SIG-M5 treated with dmso at 0.1 percent for 504 hours (cell line): ENCODE data around the gene SYNCRIP.

Experiments
- DNase-seq: peaks from one replicate; lab custom pipeline; 2025; ENCODE audit not compliant: unreplicated experiment; lab: John Stamatoyannopoulos, UW

SYNCRIP gene

DNA sequence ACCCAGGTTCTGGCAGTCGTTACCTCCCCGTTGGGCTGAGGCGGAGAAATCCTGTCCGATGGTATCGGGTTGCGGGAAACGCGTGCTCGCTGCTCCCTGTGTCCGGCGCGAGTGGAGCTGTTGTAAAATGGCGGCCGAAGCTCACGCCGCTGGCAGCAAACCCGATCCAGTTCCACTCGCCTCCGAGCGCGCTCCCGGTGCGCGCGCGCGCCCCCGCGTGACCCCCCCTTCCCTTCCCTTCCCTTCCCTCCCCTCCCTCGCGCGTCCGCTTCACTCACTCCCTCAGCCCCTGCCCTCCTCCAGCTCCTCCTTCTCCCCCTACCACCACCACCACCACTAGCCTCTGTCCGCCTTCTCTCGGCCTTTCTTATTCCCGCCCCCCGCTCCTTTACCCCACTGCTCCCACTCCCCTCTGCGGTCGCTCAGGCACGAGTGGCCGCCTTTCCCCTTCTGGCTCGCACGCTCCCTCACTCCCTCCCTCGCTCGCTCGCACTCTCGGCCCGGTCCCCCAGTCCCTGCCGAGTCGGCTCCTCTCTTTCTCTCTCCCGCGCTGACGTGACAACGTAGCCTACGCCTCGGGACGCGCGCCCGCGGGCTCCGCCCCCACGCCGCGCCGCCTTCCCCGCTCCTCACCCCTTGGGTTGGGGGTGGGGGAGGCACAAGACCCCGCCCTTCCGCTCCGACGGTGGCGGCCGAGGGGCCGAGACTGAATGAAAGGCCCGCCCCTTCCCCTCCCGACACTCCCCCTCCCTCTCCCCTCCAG lies at the start of gene SYNCRIP:
SYNCRIP (minus strand) TSS at position 113 of the 763 bp plus-strand sequence. CDS start 1,447 bp downstream, outside the sequence.
- DNase-seq, result peak; percentile 92

DNA sequence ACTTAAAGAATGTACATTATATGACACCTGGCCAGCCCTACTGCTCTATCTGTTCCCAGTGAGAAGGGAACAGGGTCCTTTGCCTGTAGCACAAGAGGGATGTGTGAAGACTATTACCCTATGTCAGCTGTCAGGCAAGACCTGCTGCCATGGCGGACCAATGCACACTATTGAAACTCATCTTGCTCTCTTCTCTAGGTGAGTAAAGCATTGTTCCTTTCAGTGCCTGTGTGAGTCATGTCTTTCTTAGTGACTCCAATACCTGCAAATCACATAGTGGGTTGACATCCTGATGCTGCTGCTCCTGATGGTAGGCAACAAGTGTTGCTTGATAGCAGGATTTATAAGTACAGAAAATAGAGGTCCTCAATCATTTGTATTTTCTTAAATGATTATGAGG lies 48.8 kb upstream of the SYNCRIP start:
- no peak for DNase-seq

DNA sequence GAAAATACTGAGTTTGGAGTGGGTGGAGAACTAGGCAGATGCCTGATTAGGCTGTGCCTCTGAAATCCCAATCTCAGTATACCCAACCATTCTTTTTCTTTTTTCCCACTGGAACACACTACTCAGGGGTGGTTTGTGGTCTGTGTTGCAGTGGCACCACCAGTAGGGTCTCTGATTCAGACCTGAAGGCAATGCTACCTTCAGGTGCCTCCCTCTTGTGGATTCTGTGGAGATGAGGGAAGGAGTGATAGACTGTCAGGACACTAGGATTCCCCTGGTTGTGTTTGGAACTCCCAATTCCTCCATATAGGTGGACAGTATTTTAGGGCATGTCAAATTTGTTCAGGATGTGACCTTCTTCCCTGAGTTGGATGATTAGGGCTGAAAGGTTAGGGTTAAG lies 47.4 kb upstream of the SYNCRIP start:
- no peak for DNase-seq

DNA sequence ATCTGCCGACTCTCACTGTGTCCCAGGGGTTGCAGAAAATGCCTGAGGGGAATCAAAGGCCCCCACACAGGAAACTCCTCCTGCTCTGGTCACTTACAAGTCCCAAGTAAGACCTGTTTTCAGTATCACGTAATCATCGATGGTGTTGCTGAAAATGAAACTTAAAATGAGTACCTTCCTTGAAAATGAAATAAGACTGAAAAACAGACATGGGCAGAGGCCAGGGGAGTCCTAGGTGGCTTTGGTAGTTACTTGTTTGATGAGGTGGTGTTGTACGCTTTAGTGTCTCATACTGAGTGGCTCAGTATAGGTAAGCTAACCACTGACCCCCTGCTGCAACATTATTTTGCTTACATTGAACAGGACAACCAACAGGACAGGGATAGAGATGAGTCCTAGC lies 43.0 kb upstream of the SYNCRIP start:
- DNase-seq, result no peak

DNA sequence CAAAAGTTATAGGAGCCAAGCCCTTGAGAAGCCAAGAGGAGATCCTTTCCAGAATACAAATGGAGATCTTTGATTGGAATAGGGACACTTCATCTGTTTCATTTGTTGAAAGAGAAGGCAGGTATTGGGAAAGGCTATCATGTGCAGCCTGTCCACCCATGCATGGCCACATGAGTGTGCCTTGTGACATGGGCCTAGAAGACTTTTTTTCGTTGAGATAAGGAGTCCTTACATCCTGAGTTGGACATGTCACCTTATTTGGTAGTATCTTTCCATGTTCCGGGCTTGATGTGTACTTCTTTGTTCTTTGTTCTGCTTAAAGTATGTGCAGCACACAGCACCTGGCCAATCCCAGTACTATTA lies 42.1 kb upstream of the SYNCRIP start:
- DNase-seq, result no peak

DNA sequence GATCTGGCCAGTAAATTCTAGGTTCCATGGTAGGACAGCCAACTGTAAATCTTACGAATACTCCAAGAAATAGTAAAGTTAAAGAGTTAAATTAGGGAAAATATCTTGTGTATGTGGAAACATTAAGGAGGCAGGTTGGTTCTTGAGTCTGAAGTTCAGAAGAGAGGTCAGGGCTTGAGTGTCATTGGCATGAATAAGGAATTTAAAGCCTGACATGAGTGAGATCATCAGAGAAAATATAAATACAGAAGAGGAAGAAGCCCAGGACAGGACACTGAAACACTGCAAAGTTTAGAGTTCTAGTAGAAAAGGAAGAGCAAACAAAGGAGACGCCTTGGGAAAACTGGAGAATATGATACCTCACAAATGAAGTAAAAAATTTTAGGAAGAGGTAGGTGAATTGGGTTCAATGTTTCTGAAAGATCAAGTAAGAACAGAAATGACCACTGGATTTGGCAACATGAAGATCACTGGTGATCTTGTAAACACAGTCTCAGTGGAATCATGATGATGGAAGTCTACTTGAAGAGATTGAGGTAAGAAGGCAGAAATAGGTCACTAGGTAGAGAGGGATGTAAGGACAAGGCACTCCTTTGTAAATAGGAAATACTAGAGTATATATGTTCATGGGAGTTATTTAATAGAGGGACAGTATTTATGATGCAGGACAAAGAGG lies 41.6 kb upstream of the SYNCRIP start:
- peak; percentile 6 for DNase-seq

DNA sequence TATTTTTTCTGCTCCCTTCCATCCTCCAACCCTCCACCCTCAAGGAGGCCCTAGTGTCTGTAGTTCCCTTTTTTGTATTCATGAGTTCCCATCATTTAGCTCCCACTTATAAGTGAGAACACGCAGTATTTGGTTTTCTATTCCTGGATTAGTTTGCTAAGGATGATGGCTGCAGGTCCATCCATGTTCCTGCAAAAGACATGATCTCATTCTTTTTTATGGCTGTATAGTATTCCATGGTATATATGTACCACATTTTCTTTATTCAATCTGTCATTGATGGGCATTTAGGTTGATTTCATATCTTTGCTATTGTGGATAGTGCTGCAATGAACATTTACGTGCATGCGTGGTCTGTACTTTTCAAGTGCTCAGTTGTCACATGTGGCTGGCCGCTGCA lies 39.2 kb upstream of the SYNCRIP start:
- peak; percentile 29 for DNase-seq

DNA sequence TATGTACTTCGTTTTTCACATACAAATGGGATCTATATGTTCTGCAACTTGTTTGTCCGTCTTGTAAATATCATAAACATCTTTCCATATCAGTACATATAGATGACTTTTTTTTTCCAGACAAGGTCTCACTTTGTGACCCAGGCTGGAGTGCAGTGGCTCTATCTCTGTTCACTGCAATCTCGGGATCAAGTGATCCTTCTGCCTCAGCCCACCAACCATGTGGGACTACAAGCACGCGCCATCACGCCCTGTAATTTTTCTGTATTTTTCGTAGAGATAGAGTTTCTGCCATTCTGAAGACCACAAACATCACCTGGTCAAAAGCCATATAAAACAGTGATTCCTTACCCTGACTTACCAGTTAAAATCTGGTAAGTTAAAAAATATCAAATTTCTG lies 37.7 kb upstream of the SYNCRIP start:
- peak; percentile 20 for DNase-seq

DNA sequence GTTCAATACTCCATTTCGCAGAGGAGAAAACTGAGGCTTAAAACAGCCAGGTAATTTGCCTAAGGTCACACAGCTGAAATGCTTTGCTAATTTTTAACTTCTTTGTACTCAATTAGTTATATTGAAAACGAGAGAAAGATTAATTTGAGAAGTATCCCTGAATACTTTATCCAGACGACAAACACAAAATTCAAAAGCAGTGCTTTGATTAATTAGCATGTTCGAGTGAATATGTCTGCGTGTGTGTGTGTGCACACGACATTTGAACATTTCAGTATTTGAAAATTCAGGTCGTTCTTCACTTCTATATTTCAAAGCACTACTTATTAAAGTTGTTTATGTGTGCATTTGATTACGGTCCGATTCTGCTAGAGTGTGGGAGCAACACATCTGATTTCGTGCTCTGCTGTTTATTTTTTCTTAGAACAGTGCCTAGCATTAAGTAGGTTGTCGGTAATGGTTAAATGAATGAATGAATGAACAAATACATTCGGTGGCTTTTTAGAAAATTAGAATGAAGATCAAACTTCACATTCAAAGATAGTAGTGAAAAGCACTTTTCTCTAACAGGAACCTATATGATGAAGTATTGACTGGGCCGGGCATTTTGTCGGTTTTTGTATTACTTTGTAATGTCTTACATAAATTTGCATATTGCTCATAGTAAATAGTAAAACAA lies 36.9 kb upstream of the SYNCRIP start:
- peak; percentile 13 for DNase-seq

DNA sequence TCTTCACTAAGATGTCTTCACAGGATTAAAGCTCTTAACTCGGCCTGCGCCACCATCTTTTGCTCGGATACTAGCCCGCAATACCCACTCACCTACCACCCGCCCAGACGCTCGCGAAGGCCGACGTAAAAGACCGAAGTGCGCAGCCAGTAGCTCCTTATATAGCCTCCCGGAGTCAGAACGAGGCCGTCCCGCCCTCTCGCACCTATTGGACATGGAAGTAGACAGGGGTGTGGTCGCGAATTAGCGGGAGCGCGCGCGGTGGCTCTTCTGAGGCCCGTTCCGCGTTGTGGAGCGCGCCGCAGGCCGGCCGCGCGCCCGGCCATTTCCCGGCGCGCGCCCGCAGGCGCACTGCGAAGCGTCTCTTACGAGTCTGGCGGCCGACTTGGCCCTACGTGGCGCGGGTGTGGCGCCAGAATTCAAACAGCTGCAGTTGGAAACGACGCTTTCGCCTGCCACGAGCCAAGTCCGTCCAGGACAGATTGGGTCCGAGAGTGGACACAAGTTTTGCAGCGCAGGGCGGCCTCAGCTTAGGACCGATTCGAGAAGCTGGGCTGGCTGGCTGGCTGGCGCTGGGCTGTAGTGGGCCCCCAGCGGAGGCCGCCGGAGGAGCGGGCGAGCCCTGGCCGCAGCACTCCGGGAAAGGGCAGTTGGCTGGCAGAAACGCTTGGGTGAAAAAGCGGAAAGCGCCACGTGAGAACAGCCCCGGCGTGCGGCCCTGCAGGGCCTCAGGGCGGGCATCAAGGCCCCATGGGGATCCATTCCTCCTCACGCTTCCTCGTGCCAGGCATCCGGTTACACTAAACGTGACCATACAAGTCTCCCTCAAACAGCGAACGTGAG lies 36.1 kb upstream of the SYNCRIP start:
- peak; percentile 98 for DNase-seq

DNA sequence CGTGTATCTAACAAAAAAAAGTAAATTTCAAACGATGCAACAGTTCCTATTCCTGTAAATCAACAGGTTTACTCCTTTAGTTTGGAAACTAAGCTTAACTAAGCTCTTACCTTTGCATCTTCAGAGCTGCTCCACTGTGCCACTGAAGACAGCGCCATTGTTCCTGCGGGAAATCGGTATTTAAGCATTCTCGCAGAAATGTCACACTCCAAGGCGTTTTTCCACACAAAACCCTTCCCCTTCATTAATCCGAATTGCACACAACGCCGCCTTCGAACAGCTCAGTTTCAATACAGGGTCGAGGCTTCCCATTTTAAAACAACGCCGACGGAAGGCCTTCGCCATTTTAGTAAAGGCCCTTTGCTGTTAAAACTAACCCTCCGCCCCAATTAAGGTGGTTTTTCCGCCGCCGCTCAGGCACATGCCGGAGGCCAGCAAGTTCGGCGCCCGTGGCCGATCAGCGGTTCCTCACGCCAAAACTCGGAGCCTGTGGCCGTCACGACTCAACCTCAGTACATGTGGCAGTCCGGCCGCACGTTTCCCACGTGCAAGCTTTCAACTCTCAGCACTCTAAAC lies 35.4 kb upstream of the SYNCRIP start:
- no peak for DNase-seq

DNA sequence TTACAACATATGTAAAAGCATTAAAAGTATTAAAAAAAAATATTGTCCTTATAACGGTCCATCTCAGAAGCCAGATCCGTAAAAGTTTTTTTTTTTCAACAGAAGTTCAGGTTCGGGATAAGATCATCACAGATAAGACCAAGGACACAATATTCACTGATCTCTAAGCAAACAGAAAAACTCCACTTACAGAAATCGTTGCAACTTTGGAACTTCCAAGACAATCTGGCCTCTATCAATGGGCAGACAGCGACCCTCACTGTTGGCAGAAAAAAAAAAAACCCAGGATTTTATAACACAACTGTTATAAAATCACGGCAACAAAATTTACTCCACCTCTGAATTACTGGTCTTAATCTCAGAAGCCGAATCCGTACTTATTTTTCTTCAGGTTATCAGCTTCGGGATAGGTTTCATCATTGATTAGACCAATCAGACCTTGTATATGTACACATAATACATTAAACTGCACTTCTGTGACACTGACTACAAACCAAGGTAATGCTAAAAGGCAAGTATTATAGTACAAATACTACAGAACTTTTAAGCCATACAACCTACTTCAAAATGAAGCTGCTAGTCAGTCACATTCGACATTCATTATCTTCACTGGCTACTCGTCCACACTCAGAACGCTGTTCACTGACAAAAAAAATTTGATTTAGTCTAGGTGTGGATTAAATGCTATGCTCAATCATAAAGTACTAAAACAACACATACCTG lies 34.7 kb upstream of the SYNCRIP start:
- no peak for DNase-seq

DNA sequence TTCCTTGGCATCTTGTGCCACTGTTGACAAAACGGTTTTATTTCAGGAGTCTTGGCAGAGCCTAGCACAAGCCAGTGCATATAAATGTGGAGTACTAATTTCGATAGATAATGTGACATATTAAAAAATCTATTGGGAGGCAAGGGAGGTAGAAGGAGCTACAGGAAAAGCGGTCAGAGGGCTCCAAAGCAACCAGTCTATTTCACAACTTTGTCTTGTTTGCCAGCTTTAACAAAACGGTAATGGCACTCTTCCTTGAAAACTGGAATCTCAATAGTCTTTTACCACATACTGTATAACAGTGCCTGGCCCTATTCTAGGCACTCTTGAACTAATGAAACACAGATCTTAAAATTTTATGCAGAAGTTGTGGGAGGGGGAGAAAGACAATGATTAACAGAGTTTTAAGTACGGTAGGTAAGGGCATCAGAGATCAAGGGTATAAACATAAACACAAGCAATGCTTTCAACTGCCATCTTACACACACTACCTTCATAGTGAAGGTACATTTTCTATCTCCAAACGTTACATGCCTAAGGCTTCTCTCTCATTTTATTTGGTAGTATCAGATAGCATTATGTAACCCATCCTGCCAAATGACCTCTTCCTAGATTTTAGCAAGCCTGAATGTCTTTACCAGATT lies 33.5 kb upstream of the SYNCRIP start:
- DNase-seq, result peak; percentile 28

DNA sequence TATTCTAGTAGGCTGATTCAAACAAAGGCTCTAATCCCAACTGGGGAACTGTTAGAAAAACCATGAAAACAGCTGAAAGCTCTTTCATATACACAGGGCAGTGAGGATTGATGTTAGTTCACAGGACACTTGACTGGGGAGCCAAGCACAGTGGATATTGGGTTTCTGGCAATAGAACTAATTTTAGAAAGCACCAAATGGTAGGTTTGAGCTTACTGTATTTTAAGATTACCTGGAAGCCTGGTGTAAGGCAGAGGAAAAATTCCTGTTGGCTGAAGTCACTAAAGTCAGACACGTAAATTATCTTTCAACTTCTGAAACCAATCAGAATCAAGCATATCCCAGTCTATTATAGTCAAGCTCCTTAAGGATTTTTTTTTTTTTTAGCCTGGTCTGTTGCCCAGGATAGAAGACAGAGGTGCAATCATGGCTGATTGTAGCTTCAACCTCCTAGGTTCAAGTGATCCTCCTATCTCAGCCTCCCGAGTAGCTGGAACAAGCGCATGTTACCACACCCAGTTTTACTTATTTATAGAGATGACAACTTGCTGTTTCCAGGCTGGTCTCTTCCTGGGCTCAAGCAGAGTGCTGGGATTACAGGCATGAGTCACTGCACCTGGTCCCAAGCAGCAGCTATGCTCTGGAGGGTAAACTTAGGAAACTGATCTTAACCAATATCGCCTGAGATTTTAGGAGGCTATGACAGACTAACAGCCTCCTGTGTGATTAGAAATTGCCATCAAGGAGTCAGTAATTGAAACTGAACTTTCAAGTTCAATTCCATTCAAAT lies 32.5 kb upstream of the SYNCRIP start:
- DNase-seq, result peak; percentile 52

DNA sequence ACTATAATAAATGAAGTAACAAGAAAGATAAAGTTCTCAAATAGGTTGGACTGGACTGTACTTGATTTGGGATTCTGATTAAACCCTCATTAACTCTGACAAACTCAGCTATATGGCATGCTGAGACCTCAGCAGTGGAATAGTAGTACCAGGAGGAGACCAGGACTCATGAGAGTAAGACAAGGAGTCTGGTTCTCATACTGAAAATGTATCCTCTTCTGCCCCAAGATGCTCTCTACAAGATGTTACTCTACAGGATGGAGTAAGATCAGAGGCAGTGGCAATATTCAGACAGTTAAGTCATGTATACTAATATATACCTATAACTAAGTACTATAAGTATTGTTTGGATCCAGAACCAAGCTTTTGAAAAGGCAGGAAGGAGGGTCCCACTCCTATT lies 31.9 kb upstream of the SYNCRIP start:
- peak; percentile 3 for DNase-seq

DNA sequence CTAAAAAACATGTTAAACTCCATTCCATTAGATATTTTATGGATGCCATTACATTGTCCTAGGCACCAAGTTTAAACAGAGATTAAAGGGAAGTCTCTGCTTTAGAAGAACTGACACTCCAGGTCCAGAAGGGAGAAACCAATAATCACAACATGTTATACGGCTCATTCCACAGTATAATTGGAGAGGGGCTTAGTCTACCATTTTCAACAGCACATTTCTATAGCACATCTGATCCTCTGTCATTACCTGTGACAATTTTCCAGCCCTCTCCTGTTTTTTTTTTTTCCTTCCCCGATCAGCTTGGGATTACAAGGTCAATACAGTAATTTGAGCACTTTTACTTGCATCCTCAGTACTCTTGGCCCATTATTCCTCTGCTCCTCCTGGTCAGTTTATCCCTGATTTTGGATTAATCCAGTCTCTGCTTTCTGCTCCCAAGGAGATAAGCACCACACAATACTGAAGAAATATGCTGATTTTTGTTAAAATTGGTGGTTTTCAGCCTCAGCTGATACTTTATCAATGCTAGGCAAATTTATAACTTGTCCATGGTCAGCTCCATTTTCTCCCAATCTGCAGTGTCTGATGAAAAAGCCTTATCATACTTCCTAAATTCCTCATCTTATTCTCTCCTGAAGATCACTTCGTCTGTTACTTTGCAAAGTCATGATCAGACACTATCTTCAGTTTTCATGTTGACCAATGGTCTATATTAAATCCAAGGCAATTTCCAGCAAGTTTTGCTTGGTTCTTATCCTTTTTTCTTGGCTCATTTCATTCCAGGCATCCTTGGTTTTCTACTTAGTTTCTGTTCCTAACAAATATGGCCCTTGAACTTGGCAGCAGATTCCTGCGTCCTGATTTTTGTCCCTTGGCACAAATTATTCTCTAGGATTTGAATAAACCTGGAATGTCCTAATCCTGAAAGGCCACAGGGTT lies 30.8 kb upstream of the SYNCRIP start:
- DNase-seq, result peak; percentile 14

DNA sequence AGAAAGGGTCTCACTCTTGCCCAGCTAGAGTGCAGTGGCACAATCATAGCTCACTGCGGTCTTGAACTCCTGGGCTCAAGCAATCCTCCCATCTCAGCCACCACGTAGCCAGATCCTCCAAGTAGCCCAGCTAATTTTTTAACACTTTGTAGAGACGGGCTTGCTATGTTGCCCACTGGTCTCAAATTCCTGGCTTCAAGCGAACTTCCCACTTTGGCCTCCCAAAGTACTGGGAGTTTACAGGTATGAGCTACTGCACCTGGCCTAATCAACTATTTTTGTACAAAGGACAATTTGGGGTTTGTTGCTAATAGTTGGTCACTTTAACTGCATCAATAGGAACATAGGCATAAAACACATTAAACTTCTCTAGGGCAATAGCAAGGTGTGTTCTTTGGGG lies 29.9 kb upstream of the SYNCRIP start:
- no peak for DNase-seq

DNA sequence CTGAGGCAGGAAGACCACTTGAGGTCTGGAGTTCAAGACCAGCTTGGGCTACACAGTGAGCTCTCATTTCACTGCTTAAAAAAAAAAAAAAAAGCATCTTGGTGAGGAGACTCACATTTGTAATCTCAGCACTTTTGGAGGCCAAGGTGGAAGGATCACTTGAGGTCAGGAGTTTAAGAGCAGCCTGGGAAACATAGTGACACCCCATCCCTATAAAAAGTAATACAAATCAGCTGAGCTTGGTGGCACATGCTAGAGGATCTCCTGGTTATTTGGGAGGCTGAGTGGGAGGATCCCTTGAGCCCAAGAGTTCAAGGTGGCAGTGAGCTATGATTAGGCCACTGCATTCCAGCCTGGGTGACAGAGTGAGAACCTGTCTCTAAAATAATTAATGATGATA lies 29.4 kb upstream of the SYNCRIP start:
- no peak for DNase-seq
